Ovary (tissue), 3 donors: ENCODE data around the gene CYFIP2.

Experiments
- CTCF ChIP-seq, 3 donors: fragments of 450-650 bp in 2 of 3; fragments of 200-600 bp in 1 of 3; IDR thresholded peaks; one replicate each; pipeline versions ENCODE4 v1.5.1 to v1.8.0; 2016 to 2022; ENCODE audit warnings: antibody characterized with exemption in 3 of 3, mild to moderate bottlenecking in 1 of 3
- EP300 ChIP-seq: sonication (generic); formaldehyde crosslinking; IDR thresholded peaks from one replicate; pipeline ENCODE4 v1.6.1; 2017; ENCODE audit warnings: antibody characterized with exemption
- donor health status: DM: no; HTN: no; CAD: no.

GRCh38 chr5:157398305-157398704 is 132.4 kb downstream of the CYFIP2 start:
- TF ChIP-seq CTCF (IDR thresholded peaks at IDR 0.05), result no peak
- no peak for TF ChIP-seq EP300
